Gastroesophageal sphincter (tissue), 3 donors: Measurements from ENCODE around the gene MACC1.

ENCODE experiments used
- POLR2A ChIP-seq, 2 donors: fragments of 450-650 bp; IDR thresholded peaks; one replicate each; pipeline ENCODE4 v1.6.1; 2017; ENCODE audit warnings: antibody characterized with exemption in 2 of 2, mild to moderate bottlenecking in 2 of 2, moderate library complexity in 1 of 2
- TF ChIP-seq, protein P1 (sequence below), 4 experiments: fragments of 200-600 bp in 2 of 4; fragments of 450-650 bp in 2 of 4; sonication (generic) in 1 of 4; IDR thresholded peaks; one replicate each; pipeline ENCODE4 v1.5.1; 2017 to 2019; ENCODE audit warnings: antibody characterized with exemption in 4 of 4, mild to moderate bottlenecking in 2 of 4, moderate library complexity in 2 of 4

DNA sequence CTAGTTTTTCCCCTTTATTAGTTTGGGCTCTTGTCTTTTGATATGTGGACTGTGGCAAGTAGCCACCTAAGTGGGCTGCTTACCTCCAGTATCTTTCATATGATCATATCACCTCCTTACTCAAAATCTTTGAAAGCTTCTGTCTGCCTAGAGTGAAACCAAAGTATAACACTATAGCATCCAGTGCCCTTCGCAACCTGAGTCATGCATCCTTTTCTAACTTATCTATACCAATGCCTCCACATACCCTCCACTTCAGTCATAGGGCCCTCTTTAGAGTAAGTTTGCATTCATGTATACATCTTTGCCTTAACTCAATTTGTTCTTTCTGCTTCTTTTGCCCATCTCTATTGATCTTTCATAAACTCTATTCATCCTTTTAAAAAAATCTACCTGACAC lies 15.7 kb upstream of the MACC1 start:
- no peak for TF ChIP-seq POLR2A (IDR thresholded peaks at IDR 0.05)
- TF ChIP-seq, protein P1, sequence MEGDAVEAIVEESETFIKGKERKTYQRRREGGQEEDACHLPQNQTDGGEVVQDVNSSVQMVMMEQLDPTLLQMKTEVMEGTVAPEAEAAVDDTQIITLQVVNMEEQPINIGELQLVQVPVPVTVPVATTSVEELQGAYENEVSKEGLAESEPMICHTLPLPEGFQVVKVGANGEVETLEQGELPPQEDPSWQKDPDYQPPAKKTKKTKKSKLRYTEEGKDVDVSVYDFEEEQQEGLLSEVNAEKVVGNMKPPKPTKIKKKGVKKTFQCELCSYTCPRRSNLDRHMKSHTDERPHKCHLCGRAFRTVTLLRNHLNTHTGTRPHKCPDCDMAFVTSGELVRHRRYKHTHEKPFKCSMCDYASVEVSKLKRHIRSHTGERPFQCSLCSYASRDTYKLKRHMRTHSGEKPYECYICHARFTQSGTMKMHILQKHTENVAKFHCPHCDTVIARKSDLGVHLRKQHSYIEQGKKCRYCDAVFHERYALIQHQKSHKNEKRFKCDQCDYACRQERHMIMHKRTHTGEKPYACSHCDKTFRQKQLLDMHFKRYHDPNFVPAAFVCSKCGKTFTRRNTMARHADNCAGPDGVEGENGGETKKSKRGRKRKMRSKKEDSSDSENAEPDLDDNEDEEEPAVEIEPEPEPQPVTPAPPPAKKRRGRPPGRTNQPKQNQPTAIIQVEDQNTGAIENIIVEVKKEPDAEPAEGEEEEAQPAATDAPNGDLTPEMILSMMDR (IDR thresholded peaks at IDR 0.05): no peak
